Measurements from ENCODE around the gene TSPAN14. TPM values are rescaled to one million over a fixed set of nuclear protein-coding genes. Genes with fewer than 3 reads are reported as not detected.

The TSPAN14 gene
- total RNA-seq, 1 experiment from 2014 or later = not detected

- Histone ChIP-seq H3K4me3 (ENCODE audit: low read length) (no peak overlapping the region), H3F3A (ENCODE audit: low read length, unreplicated experiment) (no peaks in the 10 kb centered on the region), H3K79me2 (ENCODE audit: low read length) (no peaks in the 10 kb centered on the region), H3K9me2 (replicated peaks; ENCODE audit: low read length) (no peaks in the 10 kb centered on the region), H3K9ac (ENCODE audit: low read length) (no peak overlapping the region), H3K36me3 (ENCODE audit: low read depth, low read length) (no peaks in the 10 kb centered on the region), H3K27me3 (ENCODE audit: low read length) (no peaks in the 10 kb centered on the region), H3K4me2 (ENCODE audit: low read length) (no peak overlapping the region), H2AFZ (ENCODE audit: low read length) (no peak overlapping the region), H3K4me1 (ENCODE audit: insufficient read depth, low read length) (no peaks in the 10 kb centered on the region), H3K27ac (ENCODE audit: low read length) (no peak overlapping the region), H3K9me3 (ENCODE audit: low read length) (no peaks in the 10 kb centered on the region), H4K20me1 (ENCODE audit: low read length) (no peaks in the 10 kb centered on the region)
- BruUV-seq (replicated peaks) = no TSS peak
- ATAC-seq (no peak), DNase-seq (no peak)
- CTCF ChIA-PET = no interaction called here
- POLR2A ChIA-PET (ENCODE audit: unreplicated experiment) = no interaction called here
- intact Hi-C loops (cut with micrococcal nuclease) = no loop called here
- TF ChIP-seq CTCF (conservative IDR thresholded peaks at IDR 0.05; ENCODE audit: low read depth, low read length) (no peak), EZH2phosphoT487 (IDR thresholded peaks at IDR 0.05; ENCODE audit: borderline replicate concordance, low read length) (no peak), EZH2 (IDR thresholded peaks at IDR 0.05; ENCODE audit: low read length, unreplicated experiment) (no peak)
Observed at GRCh38 chr10:80412486-80412885, 41.6 kb upstream of the TSPAN14 start.

- no peaks in the 10 kb centered on the region for H3K79me2 ChIP-seq (ENCODE audit: low read length)
- no peak overlapping the region for H3K27ac ChIP-seq (ENCODE audit: low read length)
- H2AFZ ChIP-seq (ENCODE audit: low read length) = no peak overlapping the region
- no TSS peak for BruUV-seq (replicated peaks)
- H3K4me1 ChIP-seq (ENCODE audit: insufficient read depth, low read length) = no peaks in the 10 kb centered on the region
- ATAC-seq (no peak), DNase-seq (no peak)
- H3F3A ChIP-seq (ENCODE audit: low read length, unreplicated experiment) = no peaks in the 10 kb centered on the region
- intact Hi-C loops (cut with micrococcal nuclease) = no loop called here
- H3K36me3 ChIP-seq (ENCODE audit: low read depth, low read length) = no peaks in the 10 kb centered on the region
- no peak overlapping the region for H3K4me3 ChIP-seq (ENCODE audit: low read length)
- H3K9ac ChIP-seq (ENCODE audit: low read length) = no peak overlapping the region
- no peaks in the 10 kb centered on the region for H3K9me3 ChIP-seq (ENCODE audit: low read length)
- H3K27me3 ChIP-seq (ENCODE audit: low read length) = no peaks in the 10 kb centered on the region
- ChIA-PET CTCF (no interaction called here), POLR2A (ENCODE audit: unreplicated experiment) (no interaction called here)
- no peak overlapping the region for H3K4me2 ChIP-seq (ENCODE audit: low read length)
- no peak for TF ChIP-seq EZH2 (IDR thresholded peaks at IDR 0.05; ENCODE audit: low read length, unreplicated experiment)
- no peak for TF ChIP-seq CTCF (conservative IDR thresholded peaks at IDR 0.05; ENCODE audit: low read depth, low read length)
- TF ChIP-seq EZH2phosphoT487 (IDR thresholded peaks at IDR 0.05; ENCODE audit: borderline replicate concordance, low read length) = no peak
- no peaks in the 10 kb centered on the region for H3K9me2 ChIP-seq (replicated peaks; ENCODE audit: low read length)
- no peaks in the 10 kb centered on the region for H4K20me1 ChIP-seq (ENCODE audit: low read length)
Observed at GRCh38 chr10:80413271-80413996, 40.7 kb upstream of the TSPAN14 start.

GRCh38 chr10:80414142-80414895, 39.8 kb upstream of the TSPAN14 start:
- CTCF ChIA-PET = no interaction called here
- Histone ChIP-seq H3K4me2 (ENCODE audit: low read length) (no peak overlapping the region), H3K4me3 (ENCODE audit: low read length) (no peak overlapping the region), H3K27me3 (ENCODE audit: low read length) (no peaks in the 10 kb centered on the region), H3K27ac (ENCODE audit: low read length) (no peak overlapping the region), H3K9me2 (replicated peaks; ENCODE audit: low read length) (no peaks in the 10 kb centered on the region), H3K9me3 (ENCODE audit: low read length) (no peaks in the 10 kb centered on the region), H2AFZ (ENCODE audit: low read length) (no peak overlapping the region), H3K79me2 (ENCODE audit: low read length) (no peaks in the 10 kb centered on the region), H3K36me3 (ENCODE audit: low read depth, low read length) (no peaks in the 10 kb centered on the region), H4K20me1 (ENCODE audit: low read length) (no peaks in the 10 kb centered on the region), H3K9ac (ENCODE audit: low read length) (no peak overlapping the region), H3K4me1 (ENCODE audit: insufficient read depth, low read length) (no peaks in the 10 kb centered on the region), H3F3A (ENCODE audit: low read length, unreplicated experiment) (no peaks in the 10 kb centered on the region)
- ATAC-seq (no peak), DNase-seq (no peak)
- TF ChIP-seq EZH2phosphoT487 (IDR thresholded peaks at IDR 0.05; ENCODE audit: borderline replicate concordance, low read length) (no peak), EZH2 (IDR thresholded peaks at IDR 0.05; ENCODE audit: low read length, unreplicated experiment) (no peak), CTCF (conservative IDR thresholded peaks at IDR 0.05; ENCODE audit: low read depth, low read length) (no peak)
- POLR2A ChIA-PET (ENCODE audit: unreplicated experiment) = no interaction called here
- intact Hi-C loops (cut with micrococcal nuclease) = no loop called here
- BruUV-seq (replicated peaks) = no TSS peak

Measured in PC-3 (cell line).